GM10248 (cell line): ENCODE data around the gene CSTF1.
A peak's percentile ranks its signal among the peaks of the same experiment; 100 is the strongest.

Experiments
- CTCF ChIA-PET: fragments of 300-600 bp; sonication (Branson Sonifier 250); formaldehyde crosslinking; extraction: SDS; loops from one replicate; lab custom pipeline; 2021; ENCODE audit warnings: antibody characterized with exemption; lab: Yijun Ruan, JAX
- POLR2A ChIA-PET: fragments of 350-650 bp; sonication (Branson Sonifier 250); formaldehyde crosslinking; extraction: SDS; loops from one replicate; lab custom pipeline; 2020; ENCODE audit warnings: antibody characterized with exemption; lab: Yijun Ruan, JAX
- DNase-seq: peaks from one replicate; pipeline ENCODE4 v3.0.0; 2012; ENCODE audit errors: extremely low spot score
- TF ChIP-seq, protein P1 (sequence below): IDR thresholded peaks from 2 replicates; pipeline ENCODE4 v1.5.1; 2012; ENCODE audit warnings: mild to moderate bottlenecking, low read depth; ENCODE audit errors: extremely low read depth, missing control alignments, control extremely low read depth

The CSTF1 gene

DNA sequence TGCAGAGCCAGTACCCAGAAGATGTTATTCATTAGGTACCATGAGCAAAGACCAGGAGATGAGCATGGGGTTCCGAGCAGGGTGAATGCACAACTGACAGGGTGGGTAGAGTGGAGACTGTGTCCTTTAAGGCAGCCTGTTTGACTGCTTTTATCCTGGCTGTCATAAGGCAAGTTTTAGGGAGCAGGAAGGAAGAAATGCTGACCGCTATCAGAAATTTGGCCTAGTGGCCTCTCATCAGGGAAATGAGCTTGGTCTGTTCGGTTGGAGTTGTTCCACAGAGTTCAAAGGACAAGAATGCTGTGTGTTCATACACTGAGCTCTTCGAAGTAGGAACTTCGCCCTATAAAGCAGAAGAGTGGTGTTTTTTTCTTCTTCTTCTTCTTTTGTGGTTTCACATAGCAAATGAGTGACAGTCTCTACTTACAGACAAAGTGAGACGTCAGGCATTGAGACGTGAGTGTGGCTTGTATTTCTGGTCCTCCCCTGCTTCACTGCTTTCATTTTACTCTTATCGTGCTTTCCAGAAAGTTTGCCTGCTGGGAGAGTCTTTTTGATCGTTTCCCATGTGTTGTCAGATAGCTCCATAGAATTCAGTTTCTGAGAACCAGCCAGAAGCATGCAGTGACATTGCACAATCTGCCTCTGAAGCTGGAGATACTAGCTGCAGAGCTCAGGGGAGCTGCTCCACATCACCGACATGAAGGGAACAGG, 19.5 kb downstream of the CSTF1 start, which contains the start of gene CASS4:
Gene CASS4, plus strand, starts transcription at position 502 of the 714 bp plus-strand sequence. Its CDS starts 199 bp downstream, at position 701.
- ChIA-PET POLR2A (interaction anchor here (1.5 kb wide), 1 partner anchor 16 kb away, joined by 5 read pairs; no protein-coding TSS in a partner anchor), CTCF (interaction anchor here (1.1 to 4.7 kb wide), 9 partner anchors 10 to 31 kb away, joined by 3 to 20 read pairs (median 3); no protein-coding TSS in a partner anchor)
- TF ChIP-seq, protein P1, sequence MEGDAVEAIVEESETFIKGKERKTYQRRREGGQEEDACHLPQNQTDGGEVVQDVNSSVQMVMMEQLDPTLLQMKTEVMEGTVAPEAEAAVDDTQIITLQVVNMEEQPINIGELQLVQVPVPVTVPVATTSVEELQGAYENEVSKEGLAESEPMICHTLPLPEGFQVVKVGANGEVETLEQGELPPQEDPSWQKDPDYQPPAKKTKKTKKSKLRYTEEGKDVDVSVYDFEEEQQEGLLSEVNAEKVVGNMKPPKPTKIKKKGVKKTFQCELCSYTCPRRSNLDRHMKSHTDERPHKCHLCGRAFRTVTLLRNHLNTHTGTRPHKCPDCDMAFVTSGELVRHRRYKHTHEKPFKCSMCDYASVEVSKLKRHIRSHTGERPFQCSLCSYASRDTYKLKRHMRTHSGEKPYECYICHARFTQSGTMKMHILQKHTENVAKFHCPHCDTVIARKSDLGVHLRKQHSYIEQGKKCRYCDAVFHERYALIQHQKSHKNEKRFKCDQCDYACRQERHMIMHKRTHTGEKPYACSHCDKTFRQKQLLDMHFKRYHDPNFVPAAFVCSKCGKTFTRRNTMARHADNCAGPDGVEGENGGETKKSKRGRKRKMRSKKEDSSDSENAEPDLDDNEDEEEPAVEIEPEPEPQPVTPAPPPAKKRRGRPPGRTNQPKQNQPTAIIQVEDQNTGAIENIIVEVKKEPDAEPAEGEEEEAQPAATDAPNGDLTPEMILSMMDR: no peak
- peak; percentile 41 for DNase-seq

DNA sequence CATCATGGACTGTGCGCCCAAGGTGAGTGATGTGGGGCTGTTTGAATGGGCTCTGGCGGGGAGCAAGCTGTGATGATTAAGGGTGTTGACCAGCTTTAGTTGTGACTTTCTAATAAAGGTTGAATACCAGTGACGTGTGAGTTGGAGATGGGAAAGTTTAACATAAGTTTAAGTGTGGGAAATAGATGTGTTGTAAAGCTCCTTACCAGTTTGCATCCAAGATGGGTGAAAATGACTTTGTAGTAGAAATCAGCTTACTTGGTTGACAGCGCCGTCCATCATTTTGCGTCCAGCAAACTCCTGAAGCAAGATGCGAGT, 20.0 kb downstream of the CSTF1 start:
- TF ChIP-seq, protein P1: no peak
- no peak for DNase-seq
- ChIA-PET POLR2A (interaction anchor here (1.5 kb wide), 1 partner anchor 16 kb away, joined by 5 read pairs; no protein-coding TSS in a partner anchor), CTCF (interaction anchor here (1.1 to 4.7 kb wide), 9 partner anchors 9 to 31 kb away, joined by 3 to 20 read pairs (median 3); no protein-coding TSS in a partner anchor)

DNA sequence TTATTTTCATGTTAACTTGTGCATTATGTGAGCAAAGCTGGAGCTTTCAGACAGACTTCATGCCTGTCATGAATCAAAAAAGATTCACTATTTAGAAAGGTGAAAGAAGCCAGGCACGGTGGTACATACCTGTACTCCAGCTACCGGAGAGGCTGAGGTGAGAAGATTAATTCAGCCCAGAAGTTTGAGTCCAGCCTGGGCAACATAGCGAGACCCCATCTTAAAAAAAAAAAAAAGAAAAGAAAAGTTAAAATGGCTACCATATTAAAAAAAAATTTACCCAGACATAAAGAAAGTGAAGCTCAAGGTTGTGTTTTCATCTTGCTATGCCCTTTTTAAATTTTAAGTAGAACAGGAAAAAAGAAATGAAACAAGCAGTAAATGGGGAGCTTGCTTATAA, 20.5 kb downstream of the CSTF1 start:
- POLR2A ChIA-PET: interaction anchor here (1.5 kb wide), 1 partner anchor 15 kb away, joined by 5 read pairs; no protein-coding TSS in a partner anchor
- TF ChIP-seq, protein P1: no peak
- no peak for DNase-seq
- CTCF ChIA-PET: interaction anchor here (0.9 to 4.7 kb wide), 6 partner anchors 9 to 86 kb away, joined by 3 to 20 read pairs (median 4); no protein-coding TSS in a partner anchor

DNA sequence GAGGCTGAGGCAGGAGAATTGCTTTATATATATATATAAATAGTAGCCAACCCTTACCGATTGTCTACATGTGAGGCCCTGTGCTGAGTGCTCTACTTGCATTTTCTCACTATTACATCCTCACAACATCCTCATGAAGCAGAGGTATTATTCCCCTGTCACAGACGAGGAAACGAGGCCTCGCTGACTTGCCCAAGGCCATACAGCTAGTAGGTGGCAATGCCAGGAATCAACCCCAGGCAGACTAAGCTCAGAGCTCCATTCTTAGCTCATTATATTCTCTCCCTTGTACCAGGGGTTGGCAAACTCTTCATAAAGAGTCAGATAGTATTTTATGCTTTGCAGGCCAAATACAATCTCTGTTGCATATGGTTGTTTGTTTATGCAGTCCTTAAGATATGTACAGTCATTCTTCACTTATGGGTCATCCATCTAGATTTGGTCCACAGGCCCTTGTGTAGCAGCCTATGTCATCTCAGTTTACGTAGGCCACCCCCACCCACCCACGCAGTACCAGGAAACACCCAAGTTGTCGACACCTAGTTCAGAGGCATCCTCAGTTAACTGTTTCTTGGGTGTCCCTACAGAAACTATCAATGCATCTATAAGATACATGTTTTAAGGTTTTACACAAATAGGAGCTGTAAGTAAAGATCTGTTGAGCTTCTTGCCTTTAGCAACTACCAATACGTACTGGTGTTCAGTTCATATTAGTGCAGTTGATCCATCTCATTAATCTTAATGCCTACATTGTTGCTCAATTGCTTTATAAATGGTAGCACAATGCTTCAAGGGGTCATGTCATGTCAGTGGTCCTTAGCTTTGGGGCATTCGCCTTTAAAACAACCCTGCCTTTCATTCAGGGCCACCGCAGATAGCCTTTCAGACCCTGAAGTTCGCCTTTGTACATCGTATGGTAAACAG, 22.7 kb downstream of the CSTF1 start:
- POLR2A ChIA-PET: no interaction called here
- TF ChIP-seq, protein P1: no peak
- CTCF ChIA-PET: interaction anchor here (1.2 to 2.4 kb wide), 4 partner anchors 9 to 39 kb away, joined by 3 to 11 read pairs (median 6); no protein-coding TSS in a partner anchor
- no peak for DNase-seq

DNA sequence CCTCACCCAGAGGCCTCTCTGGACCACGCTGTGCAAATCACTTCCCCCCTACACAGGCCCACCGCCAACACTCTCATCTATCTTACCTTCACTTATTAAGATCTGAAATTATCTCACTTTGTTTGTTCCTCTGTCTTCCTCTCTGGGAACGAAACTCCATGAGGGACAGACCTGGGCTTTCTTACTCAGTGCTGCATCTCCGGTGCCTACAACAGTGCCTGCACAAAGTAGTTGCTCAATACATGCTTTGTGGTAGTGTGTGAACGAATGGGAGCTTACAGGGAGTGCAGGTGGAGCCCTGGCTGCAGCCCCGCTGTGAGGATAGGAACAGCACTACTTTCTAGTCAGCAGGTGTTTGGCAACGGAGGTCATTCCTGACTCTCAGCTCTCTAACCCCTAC, 25.0 kb downstream of the CSTF1 start:
- no peak for DNase-seq
- TF ChIP-seq, protein P1: no peak
- POLR2A ChIA-PET: no interaction called here
- CTCF ChIA-PET: interaction anchor here (0.9 to 1.9 kb wide), 4 partner anchors 9 to 35 kb away, joined by 3 to 7 read pairs (median 3); no protein-coding TSS in a partner anchor

DNA sequence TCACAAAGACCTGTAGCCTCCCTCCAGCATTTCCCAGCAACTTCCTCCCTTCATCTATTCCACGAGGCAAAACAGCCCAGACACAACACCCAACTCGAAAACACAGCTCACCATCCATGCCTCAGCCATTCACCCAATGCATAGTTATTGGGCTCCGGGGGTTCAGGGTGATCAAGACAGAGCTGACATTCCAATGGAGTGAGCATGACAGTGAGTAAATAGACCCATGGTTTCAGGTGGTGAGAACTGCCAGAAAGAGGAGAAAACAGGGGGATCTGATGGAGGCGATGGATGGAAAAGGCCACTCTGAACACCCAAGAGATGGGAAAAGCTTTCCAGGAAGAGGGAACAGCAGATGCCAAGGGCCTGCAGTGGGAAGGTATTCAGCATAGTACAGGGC, 25.5 kb downstream of the CSTF1 start:
- POLR2A ChIA-PET: interaction anchor here (1.3 kb wide), 1 partner anchor 11 kb away, joined by 6 read pairs; no protein-coding TSS in a partner anchor
- TF ChIP-seq, protein P1: no peak
- CTCF ChIA-PET: interaction anchor here (0.9 to 2.9 kb wide), 6 partner anchors 8 to 34 kb away, joined by 3 to 7 read pairs (median 3); no protein-coding TSS in a partner anchor
- no peak for DNase-seq
